HepG2 (cell line): ENCODE measurements around the gene RMI2. TPM values are rescaled to one million over a fixed set of nuclear protein-coding genes. Genes with fewer than 3 reads are reported as not detected.

ENCODE experiments used
- CHCHD3 ChIP-seq: sonication (generic); formaldehyde crosslinking; IDR thresholded peaks from 2 replicates; pipeline ENCODE4 v1.8.0; 2022; ENCODE audit warnings: mild to moderate bottlenecking, missing genetic modification reagents, moderate library complexity
- EP300 ChIP-seq, 3 experiments: sonication (generic) in 1 of 3; formaldehyde crosslinking in 1 of 3; IDR thresholded peaks; 2 replicates each; pipeline versions ENCODE4 v1.5.1 to v1.6.1; 2011 to 2020; ENCODE audit warnings: low read depth in 2 of 3, low read length in 2 of 3, borderline replicate concordance in 1 of 3, improper control_type of control experiment in 1 of 3, mild to moderate bottlenecking in 1 of 3, missing genetic modification reagents in 1 of 3, moderate library complexity in 1 of 3
- HMG20A ChIP-seq: IDR thresholded peaks from 2 replicates; pipeline ENCODE4 v1.6.1; 2016; ENCODE audit warnings: borderline replicate concordance
- HOXA3 ChIP-seq: sonication (generic); formaldehyde crosslinking; IDR thresholded peaks from 2 replicates; pipeline ENCODE4 v1.5.0; 2020; ENCODE audit warnings: missing genetic modification reagents
- NFE2L1 ChIP-seq: sonication (generic); formaldehyde crosslinking; IDR thresholded peaks from 2 replicates; pipeline ENCODE4 v1.4.0; 2020; ENCODE audit warnings: missing genetic modification reagents, mild to moderate bottlenecking, borderline replicate concordance
- SRSF9 ChIP-seq: fragments of 200-400 bp; formaldehyde crosslinking; IDR thresholded peaks from 2 replicates; pipeline ENCODE4 v1.6.1; 2018; ENCODE audit warnings: borderline replicate concordance, mild to moderate bottlenecking, low read depth, low read length; ENCODE audit not compliant: insufficient read depth, poor library complexity, severe bottlenecking
- ZFP82 ChIP-seq: sonication (generic); formaldehyde crosslinking; IDR thresholded peaks from 2 replicates; pipeline ENCODE4 v1.5.1; 2020; ENCODE audit warnings: mild to moderate bottlenecking, missing genetic modification reagents, borderline replicate concordance
- ZNF484 ChIP-seq: sonication (generic); formaldehyde crosslinking; IDR thresholded peaks from 2 replicates; pipeline ENCODE4 v1.5.1; 2020; ENCODE audit warnings: mild to moderate bottlenecking, low read depth, missing genetic modification reagents, borderline replicate concordance
- ZNF644 ChIP-seq: IDR thresholded peaks from 2 replicates; pipeline ENCODE4 v1.6.1; 2016; ENCODE audit warnings: low read depth
- ZNF879 ChIP-seq: sonication (generic); formaldehyde crosslinking; IDR thresholded peaks from 2 replicates; pipeline ENCODE4 v1.8.1; 2023; ENCODE audit warnings: missing genetic modification reagents
- ZZZ3 ChIP-seq: sonication (generic); formaldehyde crosslinking; IDR thresholded peaks from 2 replicates; pipeline ENCODE4 v1.4.0; 2020; ENCODE audit warnings: missing genetic modification reagents, mild to moderate bottlenecking, borderline replicate concordance
- polyA plus RNA-seq, 8 experiments: library from polyadenylated mRNA; depleted of rRNA in 3 of 8; stranded (reverse) in 7 of 8; unstranded in 1 of 8; fragments of >200 nt; fragmentation: Illumina TruSeq in 4 of 8; extraction: Trizol in 4 of 8; gene quantifications; 2 replicates each; pipeline versions ENCODE4 v1.2.1 to v1.2.3, GENCODE V29; 2011 to 2016; ENCODE audit warnings: low read depth in 4 of 8, missing spikeins in 1 of 8, mixed read lengths in 1 of 8; ENCODE audit not compliant: insufficient read depth in 1 of 8
- total RNA-seq, 5 experiments: library from RNA; depleted of rRNA; stranded (reverse); fragments of >200 nt; fragmentation: Illumina TruSeq; extraction: Trizol; gene quantifications; 2 replicates each; pipeline ENCODE4 v1.2.3, GENCODE V29; 2016; ENCODE audit warnings: low read depth in 1 of 5
- TF ChIP-seq, protein P1 (sequence below): sonication (generic); formaldehyde crosslinking; IDR thresholded peaks from 2 replicates; pipeline ENCODE4 v1.4.0; 2020; ENCODE audit warnings: missing genetic modification reagents
- TF ChIP-seq, protein P2 (sequence below): sonication (generic); formaldehyde crosslinking; IDR thresholded peaks from 2 replicates; pipeline ENCODE4 v1.5.1; 2020; ENCODE audit warnings: missing genetic modification reagents, mild to moderate bottlenecking, borderline replicate concordance
- TF ChIP-seq, protein P3 (sequence below): sonication (generic); formaldehyde crosslinking; IDR thresholded peaks from 2 replicates; pipeline ENCODE4 v1.5.0; 2020; ENCODE audit warnings: mild to moderate bottlenecking, missing genetic modification reagents, moderate library complexity
- TF ChIP-seq, protein P4 (sequence below): sonication (generic); formaldehyde crosslinking; IDR thresholded peaks from 2 replicates; pipeline ENCODE4 v1.8.0; 2022; ENCODE audit warnings: missing genetic modification reagents, mild to moderate bottlenecking, inconsistent platforms, borderline replicate concordance
- TF ChIP-seq, protein P5 (sequence below): IDR thresholded peaks from 2 replicates; pipeline ENCODE4 v1.6.1; 2016; ENCODE audit warnings: low read depth

The RMI2 gene
- total and polyA plus RNA-seq, 2 of the 13 experiments (the other 11 are each of a cell fraction or from before 2014, with no cell fraction given): 24.5 to 55.7 TPM

DNA sequence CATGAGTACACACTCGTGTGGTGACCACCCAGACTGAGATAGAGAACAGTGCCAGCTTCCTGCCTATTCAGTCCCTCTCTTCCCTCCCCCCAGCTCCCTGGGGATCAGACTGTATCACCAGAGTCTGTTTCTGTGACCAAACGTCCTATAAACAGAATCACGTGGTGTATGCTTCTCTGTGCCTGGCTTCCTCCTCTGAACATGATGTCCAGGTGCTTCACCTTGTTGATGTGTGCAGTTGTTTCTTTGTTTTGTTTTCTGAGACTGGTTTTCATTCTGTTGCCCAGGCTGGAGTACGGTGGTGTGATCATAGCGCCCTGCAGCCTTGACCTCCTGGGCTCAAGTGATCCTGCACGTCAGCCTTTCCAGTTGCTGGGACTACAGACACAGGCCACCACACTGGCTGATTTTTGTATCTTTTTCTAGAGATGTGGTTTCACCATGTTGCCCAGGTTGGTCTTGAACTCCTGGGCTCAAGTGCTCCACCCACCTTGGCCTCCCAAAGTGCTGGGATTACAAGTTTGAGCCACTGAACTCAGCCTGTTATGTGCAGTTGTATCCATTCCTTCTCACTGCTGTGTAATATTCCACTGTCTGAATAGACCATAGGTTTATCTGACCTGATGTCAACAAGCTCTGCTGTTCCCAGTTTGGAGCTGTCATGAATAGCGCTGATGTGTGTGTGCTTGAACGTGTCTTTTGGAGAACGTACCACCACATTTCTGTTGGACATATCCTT is 35.2 kb upstream of the RMI2 start (continued):
- TF ChIP-seq, protein P1, sequence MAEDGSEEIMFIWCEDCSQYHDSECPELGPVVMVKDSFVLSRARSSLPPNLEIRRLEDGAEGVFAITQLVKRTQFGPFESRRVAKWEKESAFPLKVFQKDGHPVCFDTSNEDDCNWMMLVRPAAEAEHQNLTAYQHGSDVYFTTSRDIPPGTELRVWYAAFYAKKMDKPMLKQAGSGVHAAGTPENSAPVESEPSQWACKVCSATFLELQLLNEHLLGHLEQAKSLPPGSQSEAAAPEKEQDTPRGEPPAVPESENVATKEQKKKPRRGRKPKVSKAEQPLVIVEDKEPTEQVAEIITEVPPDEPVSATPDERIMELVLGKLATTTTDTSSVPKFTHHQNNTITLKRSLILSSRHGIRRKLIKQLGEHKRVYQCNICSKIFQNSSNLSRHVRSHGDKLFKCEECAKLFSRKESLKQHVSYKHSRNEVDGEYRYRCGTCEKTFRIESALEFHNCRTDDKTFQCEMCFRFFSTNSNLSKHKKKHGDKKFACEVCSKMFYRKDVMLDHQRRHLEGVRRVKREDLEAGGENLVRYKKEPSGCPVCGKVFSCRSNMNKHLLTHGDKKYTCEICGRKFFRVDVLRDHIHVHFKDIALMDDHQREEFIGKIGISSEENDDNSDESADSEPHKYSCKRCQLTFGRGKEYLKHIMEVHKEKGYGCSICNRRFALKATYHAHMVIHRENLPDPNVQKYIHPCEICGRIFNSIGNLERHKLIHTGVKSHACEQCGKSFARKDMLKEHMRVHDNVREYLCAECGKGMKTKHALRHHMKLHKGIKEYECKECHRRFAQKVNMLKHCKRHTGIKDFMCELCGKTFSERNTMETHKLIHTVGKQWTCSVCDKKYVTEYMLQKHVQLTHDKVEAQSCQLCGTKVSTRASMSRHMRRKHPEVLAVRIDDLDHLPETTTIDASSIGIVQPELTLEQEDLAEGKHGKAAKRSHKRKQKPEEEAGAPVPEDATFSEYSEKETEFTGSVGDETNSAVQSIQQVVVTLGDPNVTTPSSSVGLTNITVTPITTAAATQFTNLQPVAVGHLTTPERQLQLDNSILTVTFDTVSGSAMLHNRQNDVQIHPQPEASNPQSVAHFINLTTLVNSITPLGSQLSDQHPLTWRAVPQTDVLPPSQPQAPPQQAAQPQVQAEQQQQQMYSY (CRISPR knock-in tag): no peak
- TF ChIP-seq, protein P2, sequence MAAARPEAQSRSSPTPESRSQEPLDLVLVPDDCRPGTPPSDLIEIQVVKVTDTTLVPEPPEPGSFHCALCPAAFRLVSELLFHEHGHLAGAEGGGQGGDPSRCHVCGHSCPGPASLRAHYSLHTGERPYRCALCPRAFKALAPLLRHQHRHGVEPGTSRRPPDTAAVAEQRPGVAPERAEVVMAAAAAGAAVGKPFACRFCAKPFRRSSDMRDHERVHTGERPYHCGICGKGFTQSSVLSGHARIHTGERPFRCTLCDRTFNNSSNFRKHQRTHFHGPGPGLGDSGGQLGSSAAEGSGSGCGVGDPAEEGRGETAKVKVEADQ (CRISPR knock-in tag): peak; percentile 97
- TF ChIP-seq SRSF9 (no peak), ZNF644 (CRISPR knock-in tag) (no peak), CHCHD3 (CRISPR knock-in tag) (no peak), ZNF879 (CRISPR knock-in tag) (no peak), ZNF484 (no peak; the same call in 1 of the 2 replicates), HMG20A (CRISPR knock-in tag) (peak; percentile 79; the same call in 1 of the 2 replicates), HOXA3 (CRISPR knock-in tag) (peak; percentile 93), ZFP82 (0 out of 2 replicates have a peak, but pooled peaks have one; percentile 65), NFE2L1 (CRISPR knock-in tag) (no peak), ZZZ3 (no peak), EP300 (IDR thresholded peaks at IDR 0.05; ENCODE audit: low read depth in 2 of 2, low read length in 2 of 2) (peak; percentile 72 to 78; a peak in 3 of 4 replicates), EP300 (CRISPR knock-in tag; IDR thresholded peaks at IDR 0.05; ENCODE audit: borderline replicate concordance) (peak; percentile 60)
- TF ChIP-seq, protein P3, sequence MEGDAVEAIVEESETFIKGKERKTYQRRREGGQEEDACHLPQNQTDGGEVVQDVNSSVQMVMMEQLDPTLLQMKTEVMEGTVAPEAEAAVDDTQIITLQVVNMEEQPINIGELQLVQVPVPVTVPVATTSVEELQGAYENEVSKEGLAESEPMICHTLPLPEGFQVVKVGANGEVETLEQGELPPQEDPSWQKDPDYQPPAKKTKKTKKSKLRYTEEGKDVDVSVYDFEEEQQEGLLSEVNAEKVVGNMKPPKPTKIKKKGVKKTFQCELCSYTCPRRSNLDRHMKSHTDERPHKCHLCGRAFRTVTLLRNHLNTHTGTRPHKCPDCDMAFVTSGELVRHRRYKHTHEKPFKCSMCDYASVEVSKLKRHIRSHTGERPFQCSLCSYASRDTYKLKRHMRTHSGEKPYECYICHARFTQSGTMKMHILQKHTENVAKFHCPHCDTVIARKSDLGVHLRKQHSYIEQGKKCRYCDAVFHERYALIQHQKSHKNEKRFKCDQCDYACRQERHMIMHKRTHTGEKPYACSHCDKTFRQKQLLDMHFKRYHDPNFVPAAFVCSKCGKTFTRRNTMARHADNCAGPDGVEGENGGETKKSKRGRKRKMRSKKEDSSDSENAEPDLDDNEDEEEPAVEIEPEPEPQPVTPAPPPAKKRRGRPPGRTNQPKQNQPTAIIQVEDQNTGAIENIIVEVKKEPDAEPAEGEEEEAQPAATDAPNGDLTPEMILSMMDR (CRISPR knock-in tag): no peak
- TF ChIP-seq, protein P4, sequence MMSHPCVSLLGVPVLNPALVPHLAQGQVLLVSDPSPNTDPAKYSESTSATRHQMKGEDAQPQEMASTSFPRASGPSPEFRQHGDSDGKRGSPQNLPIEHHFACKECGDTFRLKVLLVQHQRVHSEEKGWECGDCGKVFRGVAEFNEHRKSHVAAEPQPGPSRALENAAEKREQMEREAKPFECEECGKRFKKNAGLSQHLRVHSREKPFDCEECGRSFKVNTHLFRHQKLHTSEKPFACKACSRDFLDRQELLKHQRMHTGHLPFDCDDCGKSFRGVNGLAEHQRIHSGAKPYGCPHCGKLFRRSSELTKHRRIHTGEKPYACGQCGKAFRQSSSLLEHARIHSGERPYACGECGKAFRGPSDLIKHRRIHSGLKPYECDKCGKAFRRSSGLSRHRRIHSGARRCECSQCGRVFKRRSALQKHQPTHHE (CRISPR knock-in tag): no peak
- TF ChIP-seq, protein P5, sequence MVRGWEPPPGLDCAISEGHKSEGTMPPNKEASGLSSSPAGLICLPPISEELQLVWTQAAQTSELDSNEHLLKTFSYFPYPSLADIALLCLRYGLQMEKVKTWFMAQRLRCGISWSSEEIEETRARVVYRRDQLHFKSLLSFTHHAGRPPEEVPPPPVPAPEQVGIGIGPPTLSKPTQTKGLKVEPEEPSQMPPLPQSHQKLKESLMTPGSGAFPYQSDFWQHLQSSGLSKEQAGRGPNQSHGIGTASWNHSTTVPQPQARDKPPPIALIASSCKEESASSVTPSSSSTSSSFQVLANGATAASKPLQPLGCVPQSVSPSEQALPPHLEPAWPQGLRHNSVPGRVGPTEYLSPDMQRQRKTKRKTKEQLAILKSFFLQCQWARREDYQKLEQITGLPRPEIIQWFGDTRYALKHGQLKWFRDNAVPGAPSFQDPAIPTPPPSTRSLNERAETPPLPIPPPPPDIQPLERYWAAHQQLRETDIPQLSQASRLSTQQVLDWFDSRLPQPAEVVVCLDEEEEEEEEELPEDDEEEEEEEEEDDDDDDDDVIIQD: peak; percentile 69
